PC-9 (cell line): ENCODE measurements around the gene ACOX1.

Experiments
- EZH2 ChIP-seq: fragments of 200-600 bp; sonication (generic); IDR thresholded peaks from 2 replicates; pipeline ENCODE4 v1.8.0; 2017; ENCODE audit warnings: antibody characterized with exemption, low read depth
- TF ChIP-seq, protein P1 (sequence below): fragments of 200-600 bp; sonication (generic); conservative IDR thresholded peaks from 2 replicates; pipeline ENCODE4 v1.6.1; 2017; ENCODE audit warnings: mixed run types, antibody characterized with exemption, mild to moderate bottlenecking, moderate library complexity

DNA sequence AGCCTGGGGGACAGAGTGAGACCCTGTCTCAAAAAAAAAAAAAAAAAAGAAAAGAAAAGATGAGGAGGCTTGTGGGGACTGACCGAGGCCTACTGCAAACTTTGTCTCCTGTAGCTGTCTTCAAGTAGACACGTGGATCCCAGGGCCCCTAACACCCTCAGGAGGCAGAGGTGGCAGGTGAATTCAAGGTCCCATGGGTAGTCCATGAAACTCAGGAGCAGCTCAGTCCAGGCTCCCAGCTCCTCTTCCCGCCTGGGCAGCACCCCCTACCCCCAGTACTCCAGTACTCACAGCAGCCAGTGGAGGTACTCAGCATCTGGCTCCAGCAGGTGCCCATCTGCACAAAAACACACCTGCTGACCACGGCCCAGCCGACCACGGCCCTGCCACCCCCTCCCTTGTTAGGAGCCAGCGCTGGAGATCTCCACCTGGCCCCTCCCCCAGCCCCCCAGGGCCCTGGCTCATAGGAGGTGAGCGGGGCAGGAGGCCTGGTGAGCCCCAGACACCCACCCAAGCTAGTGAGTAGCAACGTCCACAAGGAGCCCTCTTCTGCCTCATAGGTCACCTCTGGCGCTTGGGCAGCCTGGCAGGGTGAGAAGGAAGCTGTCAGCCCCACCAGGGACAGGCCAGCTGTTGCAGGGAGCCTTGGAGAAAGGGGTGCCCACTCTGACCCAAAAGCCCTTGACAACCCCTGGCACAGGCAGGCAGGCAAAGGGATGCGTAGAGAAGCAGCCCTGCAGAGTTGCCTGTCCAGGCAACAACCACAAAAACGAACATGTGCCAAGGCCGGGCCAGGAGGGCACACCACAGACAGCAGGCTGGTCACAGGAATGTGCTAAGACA is 78.1 kb downstream of the ACOX1 start:
- TF ChIP-seq, protein P1, sequence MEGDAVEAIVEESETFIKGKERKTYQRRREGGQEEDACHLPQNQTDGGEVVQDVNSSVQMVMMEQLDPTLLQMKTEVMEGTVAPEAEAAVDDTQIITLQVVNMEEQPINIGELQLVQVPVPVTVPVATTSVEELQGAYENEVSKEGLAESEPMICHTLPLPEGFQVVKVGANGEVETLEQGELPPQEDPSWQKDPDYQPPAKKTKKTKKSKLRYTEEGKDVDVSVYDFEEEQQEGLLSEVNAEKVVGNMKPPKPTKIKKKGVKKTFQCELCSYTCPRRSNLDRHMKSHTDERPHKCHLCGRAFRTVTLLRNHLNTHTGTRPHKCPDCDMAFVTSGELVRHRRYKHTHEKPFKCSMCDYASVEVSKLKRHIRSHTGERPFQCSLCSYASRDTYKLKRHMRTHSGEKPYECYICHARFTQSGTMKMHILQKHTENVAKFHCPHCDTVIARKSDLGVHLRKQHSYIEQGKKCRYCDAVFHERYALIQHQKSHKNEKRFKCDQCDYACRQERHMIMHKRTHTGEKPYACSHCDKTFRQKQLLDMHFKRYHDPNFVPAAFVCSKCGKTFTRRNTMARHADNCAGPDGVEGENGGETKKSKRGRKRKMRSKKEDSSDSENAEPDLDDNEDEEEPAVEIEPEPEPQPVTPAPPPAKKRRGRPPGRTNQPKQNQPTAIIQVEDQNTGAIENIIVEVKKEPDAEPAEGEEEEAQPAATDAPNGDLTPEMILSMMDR: no peak
- no peak for TF ChIP-seq EZH2
